Neural progenitor cell (in vitro differentiated cells): ENCODE data around the gene STXBP3. TPM values are rescaled to one million over a fixed set of nuclear protein-coding genes. Genes with fewer than 3 reads are reported as not detected.

Experiments
- DNase-seq: peaks from one replicate; pipeline ENCODE4 v3.0.0-alpha.2; 2016; ENCODE audit warnings: low spot score
- H2AFZ ChIP-seq: fragments of 200-600 bp; sonication (generic); replicated peaks from 2 replicates; pipeline ENCODE4 v1.6.1; 2016; ENCODE audit warnings: antibody characterized with exemption
- H3F3A ChIP-seq: fragments of 200-600 bp; sonication (generic); 2 replicates; pipeline ENCODE4 v1.6.1; 2016; ENCODE audit warnings: antibody characterized with exemption, low read depth
- H3K27ac ChIP-seq: fragments of 200-600 bp; sonication (generic); 2 replicates; pipeline ENCODE4 v1.5.1; 2016; ENCODE audit warnings: mild to moderate bottlenecking
- H3K27me3 ChIP-seq: fragments of 200-600 bp; sonication (generic); 2 replicates; pipeline ENCODE4 v1.6.1; 2016; ENCODE audit warnings: mild to moderate bottlenecking, moderate library complexity
- H3K36me3 ChIP-seq: fragments of 200-600 bp; sonication (generic); 2 replicates; pipeline ENCODE4 v1.5.1; 2016
- H3K4me1 ChIP-seq: fragments of 200-600 bp; sonication (generic); 2 replicates; pipeline ENCODE4 v1.6.1; 2016; ENCODE audit warnings: mixed run types
- H3K4me2 ChIP-seq: fragments of 200-600 bp; sonication (generic); 2 replicates; pipeline ENCODE4 v1.6.1; 2016
- H3K4me3 ChIP-seq: fragments of 200-600 bp; sonication (generic); 2 replicates; pipeline ENCODE4 v1.5.1; 2016
- H3K79me2 ChIP-seq: fragments of 200-600 bp; sonication (generic); 2 replicates; pipeline ENCODE4 v1.6.1; 2016; ENCODE audit warnings: low read depth
- H3K9ac ChIP-seq: fragments of 200-600 bp; sonication (generic); 2 replicates; pipeline ENCODE4 v1.6.1; 2016
- H3K9me3 ChIP-seq: fragments of 200-600 bp; sonication (generic); 2 replicates; pipeline ENCODE4 v1.5.1; 2016; ENCODE audit warnings: low read depth
- H4K20me1 ChIP-seq: fragments of 200-600 bp; sonication (generic); 2 replicates; pipeline ENCODE4 v1.6.1; 2016; ENCODE audit warnings: low read depth
- H3K27ac Mint-ChIP-seq: 3 replicates; pipeline ENCODE4 v1.8.0; 2021; ENCODE audit warnings: mixed read lengths
- H3K27me3 Mint-ChIP-seq: 2 replicates; pipeline ENCODE4 v1.8.0; 2022; ENCODE audit warnings: low read depth, mild to moderate bottlenecking, inconsistent platforms, moderate library complexity, mixed read lengths; ENCODE audit not compliant: insufficient read depth
- H3K36me3 Mint-ChIP-seq: 3 replicates; pipeline ENCODE4 v1.8.0; 2021; ENCODE audit warnings: mixed read lengths
- H3K4me1 Mint-ChIP-seq: 3 replicates; pipeline ENCODE4 v1.8.0; 2021; ENCODE audit warnings: mixed read lengths
- H3K4me3 Mint-ChIP-seq: 3 replicates; pipeline ENCODE4 v1.8.0; 2021; ENCODE audit warnings: mild to moderate bottlenecking, moderate library complexity, mixed read lengths
- H3K9me3 Mint-ChIP-seq: 3 replicates; pipeline ENCODE4 v1.8.0; 2020; ENCODE audit warnings: mixed read lengths
- CTCF ChIP-seq: fragments of 200-600 bp; sonication (generic); IDR thresholded peaks from 2 replicates; pipeline ENCODE4 v1.5.1; 2017; ENCODE audit warnings: antibody characterized with exemption, mild to moderate bottlenecking
- EZH2 ChIP-seq: fragments of 200-600 bp; sonication (generic); IDR thresholded peaks from 2 replicates; pipeline ENCODE4 v1.6.1; 2017; ENCODE audit warnings: antibody characterized with exemption, mild to moderate bottlenecking, moderate library complexity
- EZH2phosphoT487 ChIP-seq: fragments of 200-600 bp; sonication (generic); IDR thresholded peaks from 2 replicates; pipeline ENCODE4 v1.6.1; 2017; ENCODE audit warnings: antibody characterized with exemption
- total RNA-seq: library from RNA; depleted of rRNA; stranded (reverse); fragments of >200 nt; gene quantifications from 2 replicates; pipeline ENCODE4 v1.2.3, GENCODE V29; 2015; ENCODE audit warnings: low replicate concordance

STXBP3 gene
- total RNA-seq, 1 donor from 2014 or later, result 89.8 TPM

GRCh38 chr1:108842525-108843181, 96.2 kb downstream of the STXBP3 start:
- peak; percentile 28 for DNase-seq
- no peaks in the 10 kb centered on the region for H3K79me2 ChIP-seq
- Mint-ChIP-seq H3K4me1 (peaks cover 14% of the 10 kb centered on the region), H3K27me3 (no peaks in the 10 kb centered on the region), H3K4me3 (no peak overlapping the region), H3K36me3 (no peaks in the 10 kb centered on the region), H3K27ac (no peak overlapping the region), H3K9me3 (peaks cover 4% of the 10 kb centered on the region)
- peaks cover 4% of the 10 kb centered on the region for H3K36me3 ChIP-seq
- no peaks in the 10 kb centered on the region for H3F3A ChIP-seq
- peaks cover 28% of the 10 kb centered on the region for H3K4me1 ChIP-seq
- no peak for TF ChIP-seq EZH2
- TF ChIP-seq EZH2phosphoT487, result no peak
- no peak for TF ChIP-seq CTCF
- no peak overlapping the region for H2AFZ ChIP-seq
- H4K20me1 ChIP-seq, result no peaks in the 10 kb centered on the region
- no peak overlapping the region for H3K4me3 ChIP-seq
- peak overlapping the region; percentile 66 for H3K4me2 ChIP-seq
- no peaks in the 10 kb centered on the region for H3K9me3 ChIP-seq
- H3K27ac ChIP-seq, result peak overlapping the region; percentile 0
- no peak overlapping the region for H3K9ac ChIP-seq
- no peaks in the 10 kb centered on the region for H3K27me3 ChIP-seq

GRCh38 chr1:108843390-108844137, 97.1 kb downstream of the STXBP3 start:
- Histone ChIP-seq H3K36me3 (no peaks in the 10 kb centered on the region), H3F3A (no peaks in the 10 kb centered on the region), H3K9ac (no peak overlapping the region), H3K4me3 (no peak overlapping the region), H3K9me3 (no peaks in the 10 kb centered on the region), H4K20me1 (no peaks in the 10 kb centered on the region), H3K27me3 (no peaks in the 10 kb centered on the region), H3K79me2 (no peaks in the 10 kb centered on the region), H3K27ac (no peak overlapping the region), H3K4me2 (no peak overlapping the region), H3K4me1 (peaks cover 28% of the 10 kb centered on the region), H2AFZ (no peak overlapping the region)
- H3K4me3 Mint-ChIP-seq, result no peak overlapping the region
- no peaks in the 10 kb centered on the region for H3K36me3 Mint-ChIP-seq
- no peaks in the 10 kb centered on the region for H3K9me3 Mint-ChIP-seq
- DNase-seq, result no peak
- H3K4me1 Mint-ChIP-seq, result peaks cover 14% of the 10 kb centered on the region
- no peak overlapping the region for H3K27ac Mint-ChIP-seq
- H3K27me3 Mint-ChIP-seq, result peaks cover 3% of the 10 kb centered on the region
- TF ChIP-seq EZH2phosphoT487 (no peak), EZH2 (no peak), CTCF (no peak)

- Mint-ChIP-seq H3K4me3 (no peak overlapping the region), H3K27me3 (peaks cover 3% of the 10 kb centered on the region), H3K4me1 (peaks cover 14% of the 10 kb centered on the region), H3K36me3 (no peaks in the 10 kb centered on the region), H3K27ac (no peak overlapping the region), H3K9me3 (no peaks in the 10 kb centered on the region)
- Histone ChIP-seq H2AFZ (peak overlapping the region; percentile 45), H3K9ac (no peak overlapping the region), H3K79me2 (no peaks in the 10 kb centered on the region), H3K4me2 (no peak overlapping the region), H3K36me3 (no peaks in the 10 kb centered on the region), H3K9me3 (no peaks in the 10 kb centered on the region), H3K4me1 (peaks cover 28% of the 10 kb centered on the region), H3K27me3 (no peaks in the 10 kb centered on the region), H3F3A (no peaks in the 10 kb centered on the region), H3K27ac (no peak overlapping the region), H4K20me1 (no peaks in the 10 kb centered on the region), H3K4me3 (no peak overlapping the region)
- DNase-seq, result no peak
- no peak for TF ChIP-seq EZH2phosphoT487
- TF ChIP-seq CTCF, result no peak
- no peak for TF ChIP-seq EZH2
Measured at GRCh38 chr1:108845446-108845845, 99.0 kb downstream of the STXBP3 start.
